IMR-90 (cell line): ENCODE data around the gene ZBP1. TPM values are rescaled to one million over a fixed set of nuclear protein-coding genes. Genes with fewer than 3 reads are reported as not detected.

ENCODE experiments used
- ATAC-seq: fragments of 200-7000 bp; cut with Tn5 transposase; 2 replicates; pipeline ENCODE4 v1.9.1; 2020; ENCODE audit warnings: low read depth, mild to moderate bottlenecking, moderate library complexity
- BruUV-seq: library from RNA; stranded (reverse); fragments of 400-500 nt; replicated peaks from 2 replicates; lab custom pipeline; 2021; lab: Mats Ljungman, UMichigan
- CTCF ChIA-PET: fragments of 300-600 bp; formaldehyde crosslinking; extraction: SDS; loops from one replicate; lab custom pipeline; 2021; ENCODE audit warnings: antibody characterized with exemption; lab: Yijun Ruan, JAX
- POLR2A ChIA-PET: fragments of 300-600 bp; sonication (Branson Sonifier 250); formaldehyde crosslinking; loops from one replicate; lab custom pipeline; 2022; ENCODE audit warnings: antibody characterized with exemption; ENCODE audit not compliant: unreplicated experiment; lab: Charles Lee
- DNase-seq: peaks from one replicate; pipeline ENCODE4 v3.0.0; 2013
- H2AFZ ChIP-seq: replicated peaks from 2 replicates; pipeline ENCODE3; 2013; ENCODE audit warnings: low read length, mild to moderate bottlenecking; ENCODE audit not compliant: poor library complexity
- H2AK5ac ChIP-seq: 2 replicates; pipeline ENCODE4 v1.6.1; 2013; ENCODE audit warnings: low read depth, low read length, inconsistent platforms
- H2AK9ac ChIP-seq: replicated peaks from 2 replicates; pipeline ENCODE3; 2013; ENCODE audit warnings: mild to moderate bottlenecking, low read depth, low read length, moderate library complexity; ENCODE audit not compliant: poor library complexity
- H2BK120ac ChIP-seq: 2 replicates; pipeline ENCODE4 v1.6.1; 2013; ENCODE audit warnings: low read depth, low read length, inconsistent platforms
- H2BK15ac ChIP-seq: 3 replicates; pipeline ENCODE4 v1.6.1; 2013; ENCODE audit warnings: low read depth, low read length, inconsistent platforms
- H2BK20ac ChIP-seq: 2 replicates; pipeline ENCODE4 v1.6.1; 2013; ENCODE audit warnings: low read depth, mild to moderate bottlenecking, inconsistent platforms, low read length, moderate library complexity
- H2BK5ac ChIP-seq: 2 replicates; pipeline ENCODE4 v1.6.1; 2013; ENCODE audit warnings: mild to moderate bottlenecking, low read depth, low read length, inconsistent platforms; ENCODE audit not compliant: poor library complexity, severe bottlenecking
- H3K14ac ChIP-seq: replicated peaks from 2 replicates; pipeline ENCODE4 v1.6.1; 2013; ENCODE audit warnings: low read depth, low read length, inconsistent platforms
- H3K18ac ChIP-seq: 2 replicates; pipeline ENCODE4 v1.6.1; 2013; ENCODE audit warnings: low read depth, low read length, control low read depth
- H3K23ac ChIP-seq: 2 replicates; pipeline ENCODE4 v1.6.1; 2013; ENCODE audit warnings: low read depth, low read length, inconsistent platforms
- H3K27ac ChIP-seq: 2 replicates; pipeline ENCODE4 v1.5.1; 2013; ENCODE audit warnings: mild to moderate bottlenecking, control low read depth, low read length; ENCODE audit not compliant: insufficient read depth
- H3K27me3 ChIP-seq: 2 replicates; pipeline ENCODE4 v1.6.1; 2013; ENCODE audit warnings: low read length; ENCODE audit not compliant: control insufficient read depth, insufficient read depth
- H3K36me3 ChIP-seq: 2 replicates; pipeline ENCODE4 v1.6.1; 2013; ENCODE audit warnings: low read length, mixed read lengths; ENCODE audit not compliant: control insufficient read depth, insufficient read depth
- H3K4ac ChIP-seq: 2 replicates; pipeline ENCODE4 v1.6.1; 2013; ENCODE audit warnings: low read depth, low read length, inconsistent platforms
- H3K4me1 ChIP-seq: 2 replicates; pipeline ENCODE4 v1.6.1; 2013; ENCODE audit warnings: low read length, mixed read lengths; ENCODE audit not compliant: control insufficient read depth, insufficient read depth
- H3K4me2 ChIP-seq: 2 replicates; pipeline ENCODE4 v1.6.1; 2013; ENCODE audit warnings: low read depth, mild to moderate bottlenecking, control low read depth, low read length, moderate library complexity
- H3K4me3 ChIP-seq: 2 replicates; pipeline ENCODE4 v1.5.1; 2013; ENCODE audit warnings: low read depth, mild to moderate bottlenecking, control low read depth, low read length, moderate library complexity; ENCODE audit not compliant: insufficient read depth
- H3K56ac ChIP-seq: 2 replicates; pipeline ENCODE4 v1.6.1; 2013; ENCODE audit warnings: low read length, inconsistent platforms; ENCODE audit not compliant: insufficient read depth; ENCODE audit errors: extremely low read depth
- H3K79me1 ChIP-seq, 2 experiments: 2 replicates each; pipeline ENCODE4 v1.6.1; 2013; ENCODE audit warnings: low read length in 2 of 2, inconsistent platforms in 1 of 2, low read depth in 1 of 2
- H3K9ac ChIP-seq: 2 replicates; pipeline ENCODE4 v1.6.1; 2013; ENCODE audit warnings: low read depth, low read length, control low read depth
- H3K9me1 ChIP-seq: 2 replicates; pipeline ENCODE4 v1.6.1; 2013; ENCODE audit warnings: low read length, inconsistent platforms; ENCODE audit not compliant: insufficient read depth
- H3K9me3 ChIP-seq: 2 replicates; pipeline ENCODE4 v1.6.1; 2013; ENCODE audit warnings: low read length; ENCODE audit not compliant: control insufficient read depth, insufficient read depth
- H4K20me1 ChIP-seq: 2 replicates; pipeline ENCODE4 v1.6.1; 2013; ENCODE audit warnings: low read length, inconsistent platforms; ENCODE audit not compliant: insufficient read depth
- H4K5ac ChIP-seq: 2 replicates; pipeline ENCODE4 v1.6.1; 2013; ENCODE audit warnings: mild to moderate bottlenecking, low read depth, low read length, control low read depth
- H4K8ac ChIP-seq, 2 experiments: 2 replicates each; pipeline ENCODE4 v1.6.1; 2013; ENCODE audit warnings: low read depth in 2 of 2, low read length in 2 of 2, control low read depth in 1 of 2, inconsistent platforms in 1 of 2
- H4K91ac ChIP-seq: 2 replicates; pipeline ENCODE4 v1.6.1; 2013; ENCODE audit warnings: low read depth, low read length, inconsistent platforms; ENCODE audit not compliant: insufficient read depth
- BHLHE40 ChIP-seq: fragments of 150-350 bp; IDR thresholded peaks from 2 replicates; pipeline ENCODE4 v1.6.1; 2016; ENCODE audit warnings: mild to moderate bottlenecking, low read depth, low read length
- CEBPB ChIP-seq: IDR thresholded peaks from 2 replicates; pipeline ENCODE4 v1.6.1; 2012; ENCODE audit warnings: low read depth, low read length, improper control_type of control experiment
- CHD1 ChIP-seq: IDR thresholded peaks from 2 replicates; pipeline ENCODE4 v1.6.1; 2012; ENCODE audit warnings: low read depth, low read length, improper control_type of control experiment
- FOS ChIP-seq: fragments of 150-350 bp; IDR thresholded peaks from 2 replicates; pipeline ENCODE4 v1.6.1; 2016; ENCODE audit warnings: low read depth, low read length
- MAFK ChIP-seq: IDR thresholded peaks from 2 replicates; pipeline ENCODE4 v1.6.1; 2012; ENCODE audit warnings: low read depth, low read length, improper control_type of control experiment
- MAZ ChIP-seq: IDR thresholded peaks from 2 replicates; pipeline ENCODE4 v1.6.1; 2012; ENCODE audit warnings: low read depth, mild to moderate bottlenecking, low read length, improper control_type of control experiment, moderate library complexity, borderline replicate concordance
- MXI1 ChIP-seq: IDR thresholded peaks from 2 replicates; pipeline ENCODE4 v1.6.1; 2012; ENCODE audit warnings: low read depth, mild to moderate bottlenecking, low read length, moderate library complexity, borderline replicate concordance
- NFE2L2 ChIP-seq: fragments of 150-350 bp; IDR thresholded peaks from 2 replicates; pipeline ENCODE4 v1.6.1; 2016; ENCODE audit warnings: low read depth, mild to moderate bottlenecking, low read length
- POLR2A ChIP-seq: IDR thresholded peaks from 2 replicates; pipeline ENCODE4 v1.6.1; 2012; ENCODE audit warnings: mild to moderate bottlenecking, low read depth, low read length
- RAD21 ChIP-seq: IDR thresholded peaks from 2 replicates; pipeline ENCODE4 v1.6.1; 2012; ENCODE audit warnings: low read length, improper control_type of control experiment
- RCOR1 ChIP-seq: IDR thresholded peaks from 2 replicates; pipeline ENCODE4 v1.6.1; 2012; ENCODE audit warnings: mild to moderate bottlenecking, low read length, improper control_type of control experiment; ENCODE audit not compliant: insufficient replicate concordance
- RFX5 ChIP-seq: IDR thresholded peaks from 2 replicates; pipeline ENCODE4 v1.8.0; 2012; ENCODE audit warnings: low read depth, mild to moderate bottlenecking, low read length, moderate library complexity
- SMC3 ChIP-seq: fragments of 150-350 bp; IDR thresholded peaks from 2 replicates; pipeline ENCODE4 v1.6.1; 2016; ENCODE audit warnings: low read depth, mild to moderate bottlenecking, antibody characterized with exemption, low read length, moderate library complexity
- USF2 ChIP-seq: fragments of 150-350 bp; IDR thresholded peaks from 2 replicates; pipeline ENCODE4 v1.6.1; 2017; ENCODE audit warnings: mild to moderate bottlenecking, antibody characterized with exemption, low read length, low read depth
- WGBS, 2 experiments: methylation state at CpG; one replicate each; pipeline versions ENCODE4 v1.1.5 to v1.1.7; 2013; ENCODE audit warnings: missing lambda C conversion rate in 2 of 2; ENCODE audit not compliant: insufficient read length in 1 of 2; ENCODE audit errors: extremely low coverage in 2 of 2; 5-methylcytosine and 5-hydroxymethylcytosine counted together
- dilution Hi-C: fragments of 300-500 bp; cut with HindIII; formaldehyde crosslinking; loops from one replicate; pipeline ENCODE4 v1.14.3; 2018; ENCODE audit warnings: low sequenced_read_pairs; ENCODE audit not compliant: unreplicated experiment
- in situ Hi-C: fragments of 300-500 bp; cut with MboI; formaldehyde crosslinking; loops from 3 replicates; pipeline ENCODE4 v1.14.3; 2019; ENCODE audit warnings: low sequenced_read_pairs, inconsistent platforms, mixed read lengths
- intact Hi-C: fragments of 100-400 bp; cut with micrococcal nuclease; formaldehyde crosslinking; loops from 2 replicates; pipeline ENCODE4 v1.10.0; 2022
- polyA plus RNA-seq, 3 experiments: library from polyadenylated mRNA; depleted of rRNA; stranded (reverse); fragments of >200 nt; gene quantifications; 2 replicates each; pipeline ENCODE4 v1.2.3, GENCODE V29; 2012; ENCODE audit warnings: low replicate concordance in 1 of 3
- total RNA-seq: library from RNA; depleted of rRNA; stranded (reverse); fragments of >200 nt; gene quantifications from 2 replicates; pipeline ENCODE4 v1.2.3, GENCODE V29; 2012
- TF ChIP-seq, protein P1 (sequence below): fragments of 150-350 bp; IDR thresholded peaks from 2 replicates; pipeline ENCODE4 v1.6.1; 2016; ENCODE audit warnings: low read depth, mild to moderate bottlenecking, low read length, moderate library complexity, borderline replicate concordance
- TF ChIP-seq, protein P2 (sequence below): conservative IDR thresholded peaks from 2 replicates; pipeline ENCODE4 v1.5.1; 2012; ENCODE audit warnings: mild to moderate bottlenecking, low read depth, low read length, improper control_type of control experiment

The ZBP1 gene
- total and polyA plus RNA-seq, 2 of the 4 experiments (the other 2 are of a cell fraction), result not detected

DNA sequence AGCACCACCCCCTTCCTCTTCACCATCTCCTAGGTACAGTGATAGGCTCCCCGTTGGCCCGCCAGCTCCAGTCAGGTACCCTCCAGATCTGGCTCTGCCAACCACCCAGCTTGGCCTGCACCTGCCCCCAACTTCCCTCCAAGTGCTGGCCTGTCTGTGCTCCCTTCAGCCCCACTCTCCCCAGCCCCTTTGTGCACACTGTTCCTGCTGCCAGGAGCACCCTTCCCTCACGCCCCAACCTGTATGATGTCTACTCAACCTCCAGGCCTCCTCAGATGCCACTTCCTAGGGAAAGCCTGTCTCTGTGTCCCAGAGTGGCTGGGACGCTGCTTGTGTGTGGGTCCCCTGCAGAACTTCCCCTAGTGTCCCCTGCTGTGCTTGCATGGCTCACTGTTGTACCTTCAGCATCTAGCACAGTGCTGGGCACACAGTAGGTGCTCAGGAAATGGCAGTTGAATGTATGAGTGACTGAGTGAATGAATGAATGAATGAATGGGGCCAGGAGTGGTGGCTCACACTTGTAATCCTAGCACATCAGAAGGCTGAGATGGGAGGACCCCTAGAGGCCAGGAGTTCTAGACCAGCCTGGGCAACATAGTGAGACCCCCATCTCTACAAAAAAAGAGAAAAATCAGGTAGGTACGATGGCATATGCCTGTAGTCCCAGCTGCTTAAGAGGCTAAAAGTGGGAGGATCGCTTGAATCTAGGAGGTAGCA is 3.0 kb downstream of the ZBP1 start:
- POLR2A ChIA-PET, result no interaction called here
- H3K36me3 ChIP-seq, result no peaks in the 10 kb centered on the region
- H2BK120ac ChIP-seq, result no peak overlapping the region
- H3K9ac ChIP-seq, result no peak overlapping the region
- no peak overlapping the region for H3K23ac ChIP-seq
- no peak overlapping the region for H2BK5ac ChIP-seq
- in situ Hi-C loops, result no loop called here
- H3K27me3 ChIP-seq, result peaks cover 12% of the 10 kb centered on the region
- H2AK9ac ChIP-seq, result no peak overlapping the region
- ATAC-seq (no peak), DNase-seq (no peak)
- H2BK20ac ChIP-seq, result no peak overlapping the region
- dilution Hi-C loops, result no loop called here
- CTCF ChIA-PET, result no interaction called here
- H3K9me1 ChIP-seq, result no peaks in the 10 kb centered on the region
- H4K5ac ChIP-seq, result no peak overlapping the region
- no peaks in the 10 kb centered on the region for H3K4me1 ChIP-seq
- H3K79me1 ChIP-seq, result no peaks in the 10 kb centered on the region
- no peak overlapping the region for H2BK15ac ChIP-seq
- BruUV-seq, result no TSS peak
- H2AFZ ChIP-seq, result no peak overlapping the region
- TF ChIP-seq, protein P1, sequence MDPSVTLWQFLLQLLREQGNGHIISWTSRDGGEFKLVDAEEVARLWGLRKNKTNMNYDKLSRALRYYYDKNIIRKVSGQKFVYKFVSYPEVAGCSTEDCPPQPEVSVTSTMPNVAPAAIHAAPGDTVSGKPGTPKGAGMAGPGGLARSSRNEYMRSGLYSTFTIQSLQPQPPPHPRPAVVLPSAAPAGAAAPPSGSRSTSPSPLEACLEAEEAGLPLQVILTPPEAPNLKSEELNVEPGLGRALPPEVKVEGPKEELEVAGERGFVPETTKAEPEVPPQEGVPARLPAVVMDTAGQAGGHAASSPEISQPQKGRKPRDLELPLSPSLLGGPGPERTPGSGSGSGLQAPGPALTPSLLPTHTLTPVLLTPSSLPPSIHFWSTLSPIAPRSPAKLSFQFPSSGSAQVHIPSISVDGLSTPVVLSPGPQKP, result no peak
- TF ChIP-seq CEBPB (no peak), POLR2A (no peak), BHLHE40 (no peak), SMC3 (no peak), MXI1 (no peak), RAD21 (no peak), USF2 (no peak), RCOR1 (no peak), FOS (no peak), MAZ (no peak), MAFK (no peak), NFE2L2 (no peak), CHD1 (no peak), RFX5 (no peak)
- TF ChIP-seq, protein P2, sequence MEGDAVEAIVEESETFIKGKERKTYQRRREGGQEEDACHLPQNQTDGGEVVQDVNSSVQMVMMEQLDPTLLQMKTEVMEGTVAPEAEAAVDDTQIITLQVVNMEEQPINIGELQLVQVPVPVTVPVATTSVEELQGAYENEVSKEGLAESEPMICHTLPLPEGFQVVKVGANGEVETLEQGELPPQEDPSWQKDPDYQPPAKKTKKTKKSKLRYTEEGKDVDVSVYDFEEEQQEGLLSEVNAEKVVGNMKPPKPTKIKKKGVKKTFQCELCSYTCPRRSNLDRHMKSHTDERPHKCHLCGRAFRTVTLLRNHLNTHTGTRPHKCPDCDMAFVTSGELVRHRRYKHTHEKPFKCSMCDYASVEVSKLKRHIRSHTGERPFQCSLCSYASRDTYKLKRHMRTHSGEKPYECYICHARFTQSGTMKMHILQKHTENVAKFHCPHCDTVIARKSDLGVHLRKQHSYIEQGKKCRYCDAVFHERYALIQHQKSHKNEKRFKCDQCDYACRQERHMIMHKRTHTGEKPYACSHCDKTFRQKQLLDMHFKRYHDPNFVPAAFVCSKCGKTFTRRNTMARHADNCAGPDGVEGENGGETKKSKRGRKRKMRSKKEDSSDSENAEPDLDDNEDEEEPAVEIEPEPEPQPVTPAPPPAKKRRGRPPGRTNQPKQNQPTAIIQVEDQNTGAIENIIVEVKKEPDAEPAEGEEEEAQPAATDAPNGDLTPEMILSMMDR, result no peak
- H3K56ac ChIP-seq, result no peak overlapping the region
- H3K4me3 ChIP-seq, result no peak overlapping the region
- H3K9me3 ChIP-seq, result no peaks in the 10 kb centered on the region
- H3K18ac ChIP-seq, result no peak overlapping the region
- H4K91ac ChIP-seq, result no peak overlapping the region
- H2AK5ac ChIP-seq, result no peak overlapping the region
- no peaks in the 10 kb centered on the region for H4K20me1 ChIP-seq
- no peak overlapping the region for H4K8ac ChIP-seq
- 68% methylated on average over 3 of the region's 6 CpGs; no CpG with 5 or more reads in 1 of the 2 experiments for WGBS, 2 experiments
- H3K4ac ChIP-seq, result no peak overlapping the region
- H3K4me2 ChIP-seq, result no peak overlapping the region
- intact Hi-C loops, result no loop called here
- no peak overlapping the region for H3K27ac ChIP-seq
- no peak overlapping the region for H3K14ac ChIP-seq
